B cell (primary cell): ENCODE measurements around the gene FHIP1A.

Experiments used
- EZH2 ChIP-seq: IDR thresholded peaks from 2 replicates; pipeline ENCODE4 v1.6.1; 2012; ENCODE audit warnings: borderline replicate concordance, low read depth, mild to moderate bottlenecking, moderate library complexity, low read length; ENCODE audit not compliant: insufficient read depth, poor library complexity, severe bottlenecking
- TF ChIP-seq, protein P1 (sequence below): fragments of 200-600 bp; IDR thresholded peaks from one replicate; pipeline ENCODE4 v1.8.0; 2022; ENCODE audit warnings: antibody characterized with exemption, mild to moderate bottlenecking

DNA sequence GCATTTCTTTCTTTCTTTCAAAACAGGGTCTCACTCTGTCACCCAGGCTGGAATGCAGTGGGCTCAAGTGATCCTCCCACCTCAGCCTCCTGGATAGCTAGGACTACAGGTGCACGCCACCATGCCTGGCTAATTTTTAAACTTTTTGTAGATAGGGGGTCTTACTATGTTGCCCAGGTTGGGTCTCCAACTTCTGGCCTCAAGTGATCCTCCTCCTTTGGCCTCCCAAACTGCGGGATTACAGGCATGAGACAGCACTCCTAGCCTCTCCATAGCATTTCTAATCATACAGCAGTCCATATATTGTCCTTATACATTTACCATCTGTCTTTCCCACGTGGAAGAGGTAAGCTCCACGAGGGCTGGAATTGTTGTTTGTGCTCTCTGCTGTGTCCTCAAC is 2.0 kb upstream of the FHIP1A start:
- TF ChIP-seq, protein P1, sequence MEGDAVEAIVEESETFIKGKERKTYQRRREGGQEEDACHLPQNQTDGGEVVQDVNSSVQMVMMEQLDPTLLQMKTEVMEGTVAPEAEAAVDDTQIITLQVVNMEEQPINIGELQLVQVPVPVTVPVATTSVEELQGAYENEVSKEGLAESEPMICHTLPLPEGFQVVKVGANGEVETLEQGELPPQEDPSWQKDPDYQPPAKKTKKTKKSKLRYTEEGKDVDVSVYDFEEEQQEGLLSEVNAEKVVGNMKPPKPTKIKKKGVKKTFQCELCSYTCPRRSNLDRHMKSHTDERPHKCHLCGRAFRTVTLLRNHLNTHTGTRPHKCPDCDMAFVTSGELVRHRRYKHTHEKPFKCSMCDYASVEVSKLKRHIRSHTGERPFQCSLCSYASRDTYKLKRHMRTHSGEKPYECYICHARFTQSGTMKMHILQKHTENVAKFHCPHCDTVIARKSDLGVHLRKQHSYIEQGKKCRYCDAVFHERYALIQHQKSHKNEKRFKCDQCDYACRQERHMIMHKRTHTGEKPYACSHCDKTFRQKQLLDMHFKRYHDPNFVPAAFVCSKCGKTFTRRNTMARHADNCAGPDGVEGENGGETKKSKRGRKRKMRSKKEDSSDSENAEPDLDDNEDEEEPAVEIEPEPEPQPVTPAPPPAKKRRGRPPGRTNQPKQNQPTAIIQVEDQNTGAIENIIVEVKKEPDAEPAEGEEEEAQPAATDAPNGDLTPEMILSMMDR = no peak
- TF ChIP-seq EZH2 = no peak
